HEK293 (cell line): ENCODE data around the gene C18orf32.

Experiments used
- AEBP2 ChIP-seq: fragments of 450-650 bp; formaldehyde crosslinking; IDR thresholded peaks from 2 replicates; pipeline ENCODE4 v1.5.1; 2016; ENCODE audit warnings: missing biosample characterization, missing genetic modification characterization, borderline replicate concordance
- BCL11A ChIP-seq: fragments of 450-650 bp; formaldehyde crosslinking; IDR thresholded peaks from 2 replicates; pipeline ENCODE4 v1.5.1; 2016; ENCODE audit warnings: low read depth, missing biosample characterization, missing genetic modification characterization
- BCL11B ChIP-seq: fragments of 450-650 bp; formaldehyde crosslinking; IDR thresholded peaks from 2 replicates; pipeline ENCODE4 v1.5.1; 2016; ENCODE audit warnings: low read depth, missing biosample characterization, missing genetic modification characterization
- HIC1 ChIP-seq: fragments of 450-650 bp; formaldehyde crosslinking; IDR thresholded peaks from 2 replicates; pipeline ENCODE4 v1.5.1; 2016; ENCODE audit warnings: missing biosample characterization, missing genetic modification characterization
- KLF8 ChIP-seq: fragments of 450-650 bp; formaldehyde crosslinking; IDR thresholded peaks from 2 replicates; pipeline ENCODE4 v1.5.1; 2016; ENCODE audit warnings: missing biosample characterization, missing genetic modification characterization
- OVOL3 ChIP-seq: fragments of 450-650 bp; formaldehyde crosslinking; IDR thresholded peaks from 2 replicates; pipeline ENCODE4 v1.5.1; 2016; ENCODE audit warnings: missing biosample characterization, missing genetic modification characterization
- SCRT1 ChIP-seq: fragments of 450-650 bp; formaldehyde crosslinking; IDR thresholded peaks from 2 replicates; pipeline ENCODE4 v1.5.1; 2016; ENCODE audit warnings: missing biosample characterization, missing genetic modification characterization, borderline replicate concordance
- YY2 ChIP-seq: fragments of 450-650 bp; formaldehyde crosslinking; IDR thresholded peaks from 2 replicates; pipeline ENCODE4 v1.5.1; 2016; ENCODE audit warnings: missing biosample characterization, missing genetic modification characterization
- ZBTB20 ChIP-seq: fragments of 450-650 bp; formaldehyde crosslinking; IDR thresholded peaks from 2 replicates; pipeline ENCODE4 v1.5.1; 2016; ENCODE audit warnings: missing biosample characterization, missing genetic modification characterization
- ZBTB26 ChIP-seq: fragments of 450-650 bp; formaldehyde crosslinking; optimal IDR thresholded peaks from 2 replicates; pipeline ENCODE3; 2016; ENCODE audit warnings: missing biosample characterization, mild to moderate bottlenecking, missing genetic modification characterization
- ZBTB7A ChIP-seq: fragments of 450-650 bp; formaldehyde crosslinking; IDR thresholded peaks from 2 replicates; pipeline ENCODE4 v1.5.1; 2016; ENCODE audit warnings: low read depth, missing biosample characterization, missing genetic modification characterization
- ZBTB8A ChIP-seq: fragments of 450-650 bp; formaldehyde crosslinking; IDR thresholded peaks from 2 replicates; pipeline ENCODE4 v1.5.1; 2016; ENCODE audit warnings: missing biosample characterization, missing genetic modification characterization
- ZEB2 ChIP-seq: fragments of 450-650 bp; formaldehyde crosslinking; IDR thresholded peaks from 2 replicates; pipeline ENCODE4 v1.5.1; 2016; ENCODE audit warnings: missing biosample characterization, missing genetic modification characterization
- ZFHX2 ChIP-seq: fragments of 450-650 bp; formaldehyde crosslinking; conservative IDR thresholded peaks from 2 replicates; pipeline ENCODE4 v1.5.1; 2016; ENCODE audit warnings: missing biosample characterization, missing genetic modification characterization
- ZFP69B ChIP-seq: fragments of 450-650 bp; formaldehyde crosslinking; IDR thresholded peaks from 2 replicates; pipeline ENCODE4 v1.5.1; 2016; ENCODE audit warnings: missing biosample characterization, missing genetic modification characterization
- ZNF157 ChIP-seq: fragments of 450-650 bp; formaldehyde crosslinking; IDR thresholded peaks from 2 replicates; pipeline ENCODE4 v1.5.1; 2016; ENCODE audit warnings: missing biosample characterization, missing genetic modification characterization
- ZNF335 ChIP-seq: fragments of 450-650 bp; formaldehyde crosslinking; conservative IDR thresholded peaks from 2 replicates; pipeline ENCODE4 v1.5.1; 2016; ENCODE audit warnings: missing biosample characterization, missing genetic modification characterization
- ZNF394 ChIP-seq: fragments of 450-650 bp; formaldehyde crosslinking; IDR thresholded peaks from 2 replicates; pipeline ENCODE4 v1.5.1; 2016; ENCODE audit warnings: missing biosample characterization, missing genetic modification characterization, mild to moderate bottlenecking, moderate library complexity, borderline replicate concordance
- ZNF404 ChIP-seq: fragments of 450-650 bp; formaldehyde crosslinking; IDR thresholded peaks from 2 replicates; pipeline ENCODE4 v1.5.1; 2017; ENCODE audit warnings: missing biosample characterization, missing genetic modification characterization
- ZNF426 ChIP-seq: fragments of 450-650 bp; formaldehyde crosslinking; IDR thresholded peaks from 2 replicates; pipeline ENCODE4 v1.5.1; 2017; ENCODE audit warnings: missing biosample characterization, missing genetic modification characterization, mild to moderate bottlenecking, inconsistent platforms, moderate library complexity
- ZNF510 ChIP-seq: fragments of 450-650 bp; formaldehyde crosslinking; IDR thresholded peaks from 2 replicates; pipeline ENCODE4 v1.5.1; 2018; ENCODE audit warnings: mild to moderate bottlenecking, missing genetic modification characterization, missing biosample characterization; ENCODE audit not compliant: insufficient replicate concordance
- ZNF544 ChIP-seq: fragments of 450-650 bp; formaldehyde crosslinking; IDR thresholded peaks from 2 replicates; pipeline ENCODE4 v1.5.0; 2017; ENCODE audit warnings: missing biosample characterization, missing genetic modification characterization
- ZNF558 ChIP-seq: fragments of 450-650 bp; formaldehyde crosslinking; IDR thresholded peaks from 2 replicates; pipeline ENCODE4 v1.5.1; 2016; ENCODE audit warnings: missing biosample characterization, missing genetic modification characterization
- ZNF560 ChIP-seq: fragments of 450-650 bp; formaldehyde crosslinking; IDR thresholded peaks from 2 replicates; pipeline ENCODE4 v1.5.1; 2017; ENCODE audit warnings: missing biosample characterization, missing genetic modification characterization, borderline replicate concordance
- ZNF571 ChIP-seq: fragments of 450-650 bp; formaldehyde crosslinking; IDR thresholded peaks from 2 replicates; pipeline ENCODE4 v1.5.0; 2017; ENCODE audit warnings: missing biosample characterization, missing genetic modification characterization
- ZNF76 ChIP-seq: fragments of 450-650 bp; formaldehyde crosslinking; IDR thresholded peaks from 2 replicates; pipeline ENCODE4; 2016; ENCODE audit warnings: low read depth, missing biosample characterization, missing genetic modification characterization, borderline replicate concordance
- ZNF830 ChIP-seq: fragments of 450-650 bp; IDR thresholded peaks from 2 replicates; pipeline ENCODE4 v1.5.0; 2018; ENCODE audit warnings: missing biosample characterization, missing genetic modification characterization, low read depth, mild to moderate bottlenecking, moderate library complexity
- ZXDB ChIP-seq: fragments of 450-650 bp; formaldehyde crosslinking; IDR thresholded peaks from 2 replicates; pipeline ENCODE4 v1.5.1; 2016; ENCODE audit warnings: missing biosample characterization, missing genetic modification characterization
- TF ChIP-seq, protein P1 (sequence below): fragments of 450-650 bp; formaldehyde crosslinking; IDR thresholded peaks from 2 replicates; pipeline ENCODE4 v1.5.1; 2016; ENCODE audit warnings: missing biosample characterization, missing genetic modification characterization, borderline replicate concordance

Gene C18orf32

DNA sequence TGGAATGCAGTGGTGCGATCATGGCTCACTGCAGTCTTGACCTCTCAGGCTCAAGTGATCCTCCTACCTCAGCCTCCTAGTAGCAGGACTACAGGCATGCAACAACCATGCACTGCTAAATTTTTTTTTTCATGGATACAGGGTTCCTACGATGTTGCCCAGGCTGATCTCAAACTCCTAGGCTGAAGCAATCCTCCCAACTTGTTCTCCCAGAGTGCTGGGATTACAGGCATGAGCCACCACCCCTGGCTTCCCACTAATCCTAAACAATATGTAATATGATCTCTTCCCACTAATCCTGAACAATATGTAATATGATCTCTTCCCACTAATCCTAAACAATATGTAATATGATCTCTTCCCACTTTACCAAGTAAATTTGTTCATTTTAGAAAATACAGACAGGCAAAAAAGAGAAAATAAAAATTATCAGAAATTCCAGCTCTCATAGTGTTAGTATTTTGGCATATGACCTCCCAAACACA is 33.7 kb upstream of the C18orf32 start (continued):
- TF ChIP-seq ZNF157 (tag by site-specific recombination), result no peak
- no peak for TF ChIP-seq ZNF544 (tag by site-specific recombination)
- TF ChIP-seq ZNF394 (tag by site-specific recombination), result no peak; the same call in 1 of the 2 replicates
- TF ChIP-seq ZBTB26 (tag by site-specific recombination), result no peak
- no peak for TF ChIP-seq ZBTB7A (tag by site-specific recombination)
- peak; percentile 25; the same call in 1 of the 2 replicates for TF ChIP-seq ZFP69B (tag by site-specific recombination)
- TF ChIP-seq OVOL3, result peak; percentile 73; the same call in 1 of the 2 replicates
- TF ChIP-seq AEBP2 (tag by site-specific recombination), result no peak
- no peak for TF ChIP-seq ZNF830 (tag by site-specific recombination)
- TF ChIP-seq ZXDB (tag by site-specific recombination), result peak; percentile 81
- TF ChIP-seq ZNF560 (tag by site-specific recombination), result no peak
- TF ChIP-seq BCL11A, result peak; percentile 34; the same call in 1 of the 2 replicates
- 0 out of 2 replicates have a peak, but pooled peaks have one; percentile 39 for TF ChIP-seq BCL11B (tag by site-specific recombination)
- TF ChIP-seq ZNF558, result peak; percentile 63; the same call in 1 of the 2 replicates
- 0 out of 2 replicates have a peak, but pooled peaks have one; percentile 17 for TF ChIP-seq ZNF404 (tag by site-specific recombination)
- TF ChIP-seq ZNF335 (tag by site-specific recombination), result peak; percentile 70
- TF ChIP-seq HIC1 (tag by site-specific recombination), result peak; percentile 55; the same call in 1 of the 2 replicates
- TF ChIP-seq ZBTB20, result no peak
- no peak for TF ChIP-seq SCRT1 (tag by site-specific recombination)
- no peak for TF ChIP-seq ZNF426 (tag by site-specific recombination)
- no peak; the same call in 1 of the 2 replicates for TF ChIP-seq YY2 (tag by site-specific recombination)
- TF ChIP-seq ZNF76 (tag by site-specific recombination), result no peak
- no peak for TF ChIP-seq ZBTB8A (tag by site-specific recombination)
- peak; percentile 89 for TF ChIP-seq ZEB2
- TF ChIP-seq, protein P1, sequence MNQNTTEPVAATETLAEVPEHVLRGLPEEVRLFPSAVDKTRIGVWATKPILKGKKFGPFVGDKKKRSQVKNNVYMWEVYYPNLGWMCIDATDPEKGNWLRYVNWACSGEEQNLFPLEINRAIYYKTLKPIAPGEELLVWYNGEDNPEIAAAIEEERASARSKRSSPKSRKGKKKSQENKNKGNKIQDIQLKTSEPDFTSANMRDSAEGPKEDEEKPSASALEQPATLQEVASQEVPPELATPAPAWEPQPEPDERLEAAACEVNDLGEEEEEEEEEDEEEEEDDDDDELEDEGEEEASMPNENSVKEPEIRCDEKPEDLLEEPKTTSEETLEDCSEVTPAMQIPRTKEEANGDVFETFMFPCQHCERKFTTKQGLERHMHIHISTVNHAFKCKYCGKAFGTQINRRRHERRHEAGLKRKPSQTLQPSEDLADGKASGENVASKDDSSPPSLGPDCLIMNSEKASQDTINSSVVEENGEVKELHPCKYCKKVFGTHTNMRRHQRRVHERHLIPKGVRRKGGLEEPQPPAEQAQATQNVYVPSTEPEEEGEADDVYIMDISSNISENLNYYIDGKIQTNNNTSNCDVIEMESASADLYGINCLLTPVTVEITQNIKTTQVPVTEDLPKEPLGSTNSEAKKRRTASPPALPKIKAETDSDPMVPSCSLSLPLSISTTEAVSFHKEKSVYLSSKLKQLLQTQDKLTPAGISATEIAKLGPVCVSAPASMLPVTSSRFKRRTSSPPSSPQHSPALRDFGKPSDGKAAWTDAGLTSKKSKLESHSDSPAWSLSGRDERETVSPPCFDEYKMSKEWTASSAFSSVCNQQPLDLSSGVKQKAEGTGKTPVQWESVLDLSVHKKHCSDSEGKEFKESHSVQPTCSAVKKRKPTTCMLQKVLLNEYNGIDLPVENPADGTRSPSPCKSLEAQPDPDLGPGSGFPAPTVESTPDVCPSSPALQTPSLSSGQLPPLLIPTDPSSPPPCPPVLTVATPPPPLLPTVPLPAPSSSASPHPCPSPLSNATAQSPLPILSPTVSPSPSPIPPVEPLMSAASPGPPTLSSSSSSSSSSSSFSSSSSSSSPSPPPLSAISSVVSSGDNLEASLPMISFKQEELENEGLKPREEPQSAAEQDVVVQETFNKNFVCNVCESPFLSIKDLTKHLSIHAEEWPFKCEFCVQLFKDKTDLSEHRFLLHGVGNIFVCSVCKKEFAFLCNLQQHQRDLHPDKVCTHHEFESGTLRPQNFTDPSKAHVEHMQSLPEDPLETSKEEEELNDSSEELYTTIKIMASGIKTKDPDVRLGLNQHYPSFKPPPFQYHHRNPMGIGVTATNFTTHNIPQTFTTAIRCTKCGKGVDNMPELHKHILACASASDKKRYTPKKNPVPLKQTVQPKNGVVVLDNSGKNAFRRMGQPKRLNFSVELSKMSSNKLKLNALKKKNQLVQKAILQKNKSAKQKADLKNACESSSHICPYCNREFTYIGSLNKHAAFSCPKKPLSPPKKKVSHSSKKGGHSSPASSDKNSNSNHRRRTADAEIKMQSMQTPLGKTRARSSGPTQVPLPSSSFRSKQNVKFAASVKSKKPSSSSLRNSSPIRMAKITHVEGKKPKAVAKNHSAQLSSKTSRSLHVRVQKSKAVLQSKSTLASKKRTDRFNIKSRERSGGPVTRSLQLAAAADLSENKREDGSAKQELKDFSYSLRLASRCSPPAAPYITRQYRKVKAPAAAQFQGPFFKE (tag by site-specific recombination), result no peak
- TF ChIP-seq ZFHX2 (tag by site-specific recombination), result peak; percentile 96
- no peak for TF ChIP-seq ZNF510
- no peak for TF ChIP-seq ZNF571 (tag by site-specific recombination)
- TF ChIP-seq KLF8 (tag by site-specific recombination), result peak; percentile 62; the same call in 1 of the 2 replicates
